ENCODE data around the gene FILIP1L.

FILIP1L gene

GRCh38 chr3:100020876-100021644 lies 93.2 kb downstream of the FILIP1L start:
- peaks cover 6% of the 10 kb centered on the region; the same call in 1 of the 2 replicates for H3K4me1 ChIP-seq
- no peak overlapping the region for H3K4me3 ChIP-seq (ENCODE audit: low read depth, low read length)
- no peak for DNase-seq
- H3K27me3 ChIP-seq: no peaks in the 10 kb centered on the region
- TF ChIP-seq CTCF (IDR thresholded peaks at IDR 0.05; ENCODE audit: low read depth, low read length): no peak
- no peaks in the 10 kb centered on the region for H3K9me3 ChIP-seq
- H3K36me3 ChIP-seq: no peaks in the 10 kb centered on the region

- TF ChIP-seq CTCF (IDR thresholded peaks at IDR 0.05; ENCODE audit: low read depth, low read length): no peak
- H3K4me1 ChIP-seq: peaks cover 3% of the 10 kb centered on the region; the same call in 1 of the 2 replicates
- H3K36me3 ChIP-seq: no peaks in the 10 kb centered on the region
- no peak for DNase-seq
- H3K4me3 ChIP-seq (ENCODE audit: low read depth, low read length): no peak overlapping the region
- no peaks in the 10 kb centered on the region for H3K27me3 ChIP-seq
- no peaks in the 10 kb centered on the region for H3K9me3 ChIP-seq
Observed at GRCh38 chr3:100019719-100020118, 94.6 kb downstream of the FILIP1L start.

GRCh38 chr3:100018806-100019205 lies 95.5 kb downstream of the FILIP1L start:
- no peak for DNase-seq
- H3K36me3 ChIP-seq: no peaks in the 10 kb centered on the region
- TF ChIP-seq CTCF (IDR thresholded peaks at IDR 0.05; ENCODE audit: low read depth, low read length): no peak
- H3K27me3 ChIP-seq: no peaks in the 10 kb centered on the region
- H3K9me3 ChIP-seq: no peaks in the 10 kb centered on the region
- no peaks in the 10 kb centered on the region for H3K4me1 ChIP-seq
- no peak overlapping the region for H3K4me3 ChIP-seq (ENCODE audit: low read depth, low read length)

- no peak for DNase-seq
- Histone ChIP-seq H3K27me3 (no peaks in the 10 kb centered on the region), H3K9me3 (no peaks in the 10 kb centered on the region), H3K4me1 (peaks cover 20% of the 10 kb centered on the region), H3K4me3 (ENCODE audit: low read depth, low read length) (no peak overlapping the region), H3K36me3 (no peaks in the 10 kb centered on the region)
- TF ChIP-seq CTCF (IDR thresholded peaks at IDR 0.05; ENCODE audit: low read depth, low read length): no peak
Observed at GRCh38 chr3:100010087-100010417, 104.2 kb downstream of the FILIP1L start.

- Histone ChIP-seq H3K36me3 (no peaks in the 10 kb centered on the region), H3K27me3 (no peaks in the 10 kb centered on the region), H3K4me1 (peaks cover 20% of the 10 kb centered on the region), H3K9me3 (no peaks in the 10 kb centered on the region), H3K4me3 (ENCODE audit: low read depth, low read length) (no peak overlapping the region)
- DNase-seq: no peak
- no peak for TF ChIP-seq CTCF (IDR thresholded peaks at IDR 0.05; ENCODE audit: low read depth, low read length)
Observed at GRCh38 chr3:100009276-100010086, 104.8 kb downstream of the FILIP1L start.

All from BE2C (cell line).